Peyer's patch (tissue), 4 donors: ENCODE data around the gene ICE2. TPM values are rescaled to one million over a fixed set of nuclear protein-coding genes. Genes with fewer than 3 reads are reported as not detected.

ENCODE experiments used
- DNase-seq, 3 donors: peaks; one replicate each; pipeline ENCODE4 v3.0.0-alpha.2; 2017 to 2019
- H3K27ac ChIP-seq, 4 donors: fragments of 200-600 bp; sonication (generic); one replicate each; pipeline ENCODE4 v1.5.1; 2016 to 2019
- H3K27me3 ChIP-seq, 2 donors: fragments of 200-600 bp; sonication (generic); one replicate each; pipeline ENCODE4 v1.5.1; 2019
- H3K36me3 ChIP-seq, 3 donors: fragments of 200-600 bp; sonication (generic); one replicate each; pipeline ENCODE4 v1.5.1; 2016 to 2019
- H3K4me1 ChIP-seq, 4 donors: fragments of 200-600 bp; sonication (generic); one replicate each; pipeline ENCODE4 v1.5.1; 2016 to 2019
- H3K4me3 ChIP-seq, 4 donors: fragments of 200-600 bp; sonication (generic); 1 replicate in 3 of 4; 2 replicates in 1 of 4; pipeline ENCODE4 v1.5.1; 2016 to 2019; ENCODE audit warnings: mild to moderate bottlenecking in 1 of 4
- H3K9me3 ChIP-seq, 4 donors: fragments of 200-600 bp; sonication (generic); one replicate each; pipeline ENCODE4 v1.5.1; 2016 to 2019; ENCODE audit warnings: mild to moderate bottlenecking in 1 of 4
- POLR2A ChIP-seq, 2 donors: fragments of 450-650 bp; IDR thresholded peaks; one replicate each; pipeline ENCODE4 v1.5.1; 2017; ENCODE audit warnings: antibody characterized with exemption in 2 of 2, mild to moderate bottlenecking in 2 of 2, moderate library complexity in 2 of 2
- total RNA-seq, 4 donors: library from RNA; depleted of rRNA; stranded (reverse); fragments of >200 nt; gene quantifications; one replicate each; pipeline ENCODE4 v1.1.0, GENCODE V29; 2016
- TF ChIP-seq, protein P1 (sequence below), 6 experiments: fragments of 450-650 bp in 4 of 6; fragments of 200-600 bp in 2 of 6; sonication (generic) in 1 of 6; IDR thresholded peaks; one replicate each; pipeline ENCODE4 v1.5.1; 2017 to 2019; ENCODE audit warnings: antibody characterized with exemption in 6 of 6, mild to moderate bottlenecking in 3 of 6, moderate library complexity in 1 of 6

ICE2 gene
- total RNA-seq, 4 donors from 2014 or later, result 14.7 to 27.2 (median 19.6) TPM

DNA sequence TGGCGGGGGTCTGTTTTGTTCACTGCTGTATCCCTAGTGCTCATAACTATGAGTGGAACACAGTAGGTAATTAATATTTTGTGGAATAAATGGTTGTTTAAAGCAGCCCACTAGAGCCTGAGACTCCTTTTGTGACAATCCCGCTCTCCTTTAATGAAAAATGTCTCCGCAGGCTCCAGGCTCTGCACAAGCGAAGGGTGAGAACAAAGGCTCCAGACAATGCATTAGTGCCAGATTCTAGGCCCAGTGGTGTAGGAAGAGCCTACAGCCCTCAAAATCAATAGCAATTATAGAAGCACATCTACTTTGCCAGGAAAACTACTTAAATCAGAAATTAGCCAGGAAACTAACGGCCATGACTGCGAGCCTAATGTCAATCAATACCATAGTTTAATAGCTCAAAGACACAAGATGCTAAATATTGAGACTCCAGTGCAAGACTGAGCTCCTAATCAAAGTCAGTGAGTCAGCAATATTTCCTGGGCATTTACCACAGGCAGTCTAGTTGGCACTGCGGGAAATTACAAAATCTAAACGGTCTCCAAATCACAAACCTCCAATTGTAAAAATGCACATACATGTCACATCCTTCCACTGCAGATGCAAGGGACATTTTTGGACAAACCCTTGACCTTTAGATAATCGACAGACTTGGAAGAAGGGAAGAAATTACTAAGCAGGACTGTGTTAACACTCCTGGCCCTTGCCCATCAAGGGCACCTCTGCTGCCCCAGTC, 83.5 kb downstream of the ICE2 start:
- peak overlapping the region in 2 of 4 donors; percentile 34 to 94 for H3K4me3 ChIP-seq
- DNase-seq, result no peak
- no peaks in the 10 kb centered on the region for H3K9me3 ChIP-seq
- TF ChIP-seq, protein P1, sequence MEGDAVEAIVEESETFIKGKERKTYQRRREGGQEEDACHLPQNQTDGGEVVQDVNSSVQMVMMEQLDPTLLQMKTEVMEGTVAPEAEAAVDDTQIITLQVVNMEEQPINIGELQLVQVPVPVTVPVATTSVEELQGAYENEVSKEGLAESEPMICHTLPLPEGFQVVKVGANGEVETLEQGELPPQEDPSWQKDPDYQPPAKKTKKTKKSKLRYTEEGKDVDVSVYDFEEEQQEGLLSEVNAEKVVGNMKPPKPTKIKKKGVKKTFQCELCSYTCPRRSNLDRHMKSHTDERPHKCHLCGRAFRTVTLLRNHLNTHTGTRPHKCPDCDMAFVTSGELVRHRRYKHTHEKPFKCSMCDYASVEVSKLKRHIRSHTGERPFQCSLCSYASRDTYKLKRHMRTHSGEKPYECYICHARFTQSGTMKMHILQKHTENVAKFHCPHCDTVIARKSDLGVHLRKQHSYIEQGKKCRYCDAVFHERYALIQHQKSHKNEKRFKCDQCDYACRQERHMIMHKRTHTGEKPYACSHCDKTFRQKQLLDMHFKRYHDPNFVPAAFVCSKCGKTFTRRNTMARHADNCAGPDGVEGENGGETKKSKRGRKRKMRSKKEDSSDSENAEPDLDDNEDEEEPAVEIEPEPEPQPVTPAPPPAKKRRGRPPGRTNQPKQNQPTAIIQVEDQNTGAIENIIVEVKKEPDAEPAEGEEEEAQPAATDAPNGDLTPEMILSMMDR (IDR thresholded peaks at IDR 0.05), result no peak
- TF ChIP-seq POLR2A (IDR thresholded peaks at IDR 0.05), result no peak
- H3K36me3 ChIP-seq, result peaks cover 0 to 15% (median 0%) of the 10 kb centered on the region in 3 donors
- no peaks in the 10 kb centered on the region for H3K27me3 ChIP-seq
- H3K4me1 ChIP-seq, result peaks cover 0 to 60% (median 20%) of the 10 kb centered on the region in 4 donors
- H3K27ac ChIP-seq, result peak overlapping the region in 3 of 4 donors; percentile 97 to 100 (median 98)

DNA sequence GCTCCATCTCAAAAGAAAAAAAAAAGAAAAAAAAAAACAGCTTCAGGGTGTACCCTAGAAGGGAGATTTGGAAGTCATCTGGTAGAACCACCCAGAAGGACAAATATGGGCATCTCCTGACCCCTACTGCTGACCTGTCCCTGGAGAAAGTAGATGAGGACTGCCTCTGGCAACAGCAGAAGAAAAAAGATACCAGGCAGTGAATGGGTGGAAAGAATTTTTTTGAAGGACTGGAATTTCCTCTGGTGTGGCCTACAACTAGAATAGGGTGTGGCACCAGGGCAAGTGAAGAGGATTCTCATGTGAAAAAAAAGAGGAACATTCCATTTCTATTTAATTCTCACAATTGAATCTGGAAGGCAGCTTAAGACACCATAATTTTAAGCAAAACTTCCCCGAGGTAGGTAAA, 84.2 kb downstream of the ICE2 start:
- peak overlapping the region in 2 of 4 donors; percentile 31 to 94 for H3K4me3 ChIP-seq
- TF ChIP-seq, protein P1 (IDR thresholded peaks at IDR 0.05), result no peak
- TF ChIP-seq POLR2A (IDR thresholded peaks at IDR 0.05), result no peak

DNA sequence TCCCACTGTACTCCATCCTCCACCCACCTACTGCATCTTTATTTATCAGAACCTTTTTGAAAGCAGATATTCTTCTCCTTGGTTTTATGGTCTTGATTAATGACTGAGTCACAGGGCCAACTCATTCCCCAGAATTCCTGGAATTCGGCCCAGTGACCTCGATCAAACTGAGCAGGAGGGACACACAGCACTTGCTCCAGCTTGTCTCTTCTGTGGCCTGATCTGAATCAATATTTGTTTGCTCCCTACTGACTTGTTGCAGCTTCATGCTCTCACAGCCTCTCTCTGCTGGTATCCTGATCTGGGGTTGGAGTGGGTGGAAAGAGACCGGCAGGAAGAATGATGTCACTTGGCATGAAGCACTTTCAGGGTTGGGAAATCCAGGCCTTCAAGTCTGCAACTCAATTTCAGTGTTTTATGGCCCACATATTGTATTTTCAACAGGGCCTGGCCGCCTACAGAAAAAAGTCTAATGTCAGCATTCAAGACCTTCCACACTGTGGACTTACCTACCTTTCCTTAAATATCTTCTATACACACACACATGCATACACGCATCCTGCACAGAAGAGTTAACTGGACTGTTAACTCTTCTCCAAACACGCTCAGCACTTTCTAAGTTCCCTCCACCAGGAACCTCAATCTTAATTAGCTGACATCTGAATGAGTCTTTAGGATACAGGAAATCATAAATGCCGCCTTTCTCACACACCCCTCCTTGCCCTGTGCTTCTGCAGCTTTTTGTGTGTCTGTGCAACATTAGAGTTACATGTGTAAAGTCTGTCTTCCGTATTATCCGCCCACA, 85.8 kb downstream of the ICE2 start:
- no peaks in the 10 kb centered on the region for H3K27me3 ChIP-seq
- H3K9me3 ChIP-seq, result no peaks in the 10 kb centered on the region
- peaks cover 0 to 15% (median 0%) of the 10 kb centered on the region in 3 donors for H3K36me3 ChIP-seq
- DNase-seq, result peak in 2 of 3 donors; percentile 73 to 86
- TF ChIP-seq, protein P1 (IDR thresholded peaks at IDR 0.05), result no peak
- TF ChIP-seq POLR2A (IDR thresholded peaks at IDR 0.05), result peak in 1 of 2 donors; percentile 50
- H3K4me3 ChIP-seq, result peak overlapping the region in 2 of 4 donors; percentile 35 to 94
- peaks cover 0 to 81% (median 22%) of the 10 kb centered on the region in 4 donors for H3K4me1 ChIP-seq
- H3K27ac ChIP-seq, result peak overlapping the region; percentile 8 to 100 (median 98)

More for the DNA sequence above, 84.2 kb downstream of the ICE2 start:
- H3K9me3 ChIP-seq, result no peaks in the 10 kb centered on the region
- peak overlapping the region in 3 of 4 donors; percentile 97 to 100 (median 98) for H3K27ac ChIP-seq
- DNase-seq, result no peak
- no peaks in the 10 kb centered on the region for H3K27me3 ChIP-seq
- H3K36me3 ChIP-seq, result peaks cover 0 to 15% (median 0%) of the 10 kb centered on the region in 3 donors
- H3K4me1 ChIP-seq, result peaks cover 0 to 67% (median 22%) of the 10 kb centered on the region in 4 donors

DNA sequence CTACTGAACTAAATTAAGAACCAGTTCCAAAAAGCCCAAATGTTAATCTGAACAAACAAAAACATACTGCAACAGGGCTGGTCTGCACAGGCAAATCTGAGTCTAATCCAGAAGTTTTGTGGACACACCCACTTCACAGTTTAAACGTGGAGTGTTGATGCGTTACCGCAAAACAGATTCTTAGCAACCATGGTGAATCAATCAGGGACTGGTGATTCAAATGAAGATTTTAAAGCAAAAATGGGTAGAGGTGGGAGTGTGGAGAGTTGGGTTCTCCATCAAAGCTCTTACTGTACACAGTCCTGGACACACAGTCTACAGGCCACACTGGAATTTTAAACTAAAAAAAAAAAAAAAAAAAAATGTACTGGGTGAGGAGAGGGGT, 86.3 kb downstream of the ICE2 start:
- Histone ChIP-seq H3K4me1 (peaks cover 0 to 83% (median 22%) of the 10 kb centered on the region in 4 donors), H3K36me3 (peaks cover 0 to 15% (median 0%) of the 10 kb centered on the region in 3 donors), H3K4me3 (no peak overlapping the region), H3K27me3 (no peaks in the 10 kb centered on the region), H3K9me3 (no peaks in the 10 kb centered on the region), H3K27ac (peak overlapping the region in 3 of 4 donors; percentile 97 to 100 (median 98))
- TF ChIP-seq, protein P1 (IDR thresholded peaks at IDR 0.05), result no peak
- no peak for TF ChIP-seq POLR2A (IDR thresholded peaks at IDR 0.05)
- no peak for DNase-seq

DNA sequence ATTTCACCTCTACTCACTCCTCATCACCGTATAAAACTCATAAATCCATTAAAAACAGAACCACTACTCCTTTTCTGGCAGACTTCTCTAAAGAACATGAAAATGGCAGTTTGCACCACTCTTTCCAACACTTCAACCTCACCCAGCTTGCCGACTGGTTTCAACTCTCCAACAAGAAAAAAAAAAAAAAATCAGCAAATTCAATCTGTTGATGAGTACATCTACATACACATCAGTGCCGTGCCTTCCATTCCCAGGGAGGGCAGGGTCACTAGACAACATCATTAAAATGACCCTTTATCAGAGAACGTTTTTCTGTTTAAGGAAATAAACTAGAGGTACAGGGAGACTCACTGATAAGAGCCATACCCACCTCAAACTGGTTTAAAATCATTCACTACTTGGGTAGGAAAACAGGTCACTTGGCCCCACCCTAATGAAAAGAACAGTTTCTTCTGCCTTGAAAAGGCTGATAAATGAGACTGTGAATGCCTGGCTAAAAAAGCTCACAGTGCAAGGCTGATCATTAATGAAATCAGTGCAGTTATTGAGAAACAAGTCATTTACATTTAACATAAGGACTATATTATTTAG, 87.1 kb downstream of the ICE2 start:
- no peak for DNase-seq
- Histone ChIP-seq H3K27me3 (no peaks in the 10 kb centered on the region), H3K36me3 (peaks cover 0 to 15% (median 0%) of the 10 kb centered on the region in 3 donors), H3K4me3 (no peak overlapping the region), H3K4me1 (peaks cover 0 to 83% (median 22%) of the 10 kb centered on the region in 4 donors), H3K9me3 (no peaks in the 10 kb centered on the region), H3K27ac (peak overlapping the region in 3 of 4 donors; percentile 88 to 100 (median 97))
- TF ChIP-seq POLR2A (IDR thresholded peaks at IDR 0.05), result no peak
- TF ChIP-seq, protein P1 (IDR thresholded peaks at IDR 0.05), result no peak
